Activated naive CD8-positive, alpha-beta T cell treated with anti-CD3 and anti-CD28 coated beads, Interleukin-2, amount 50 U/mL, for 24 hours (primary cell): ENCODE measurements around the gene RHCE.
"Not testable (repeated sequence)": the region's sequence is repeated elsewhere in the genome, so short reads cannot be mapped to it uniquely, and the experiment has no call there.

ENCODE experiments used
- ATAC-seq: fragments of 150-1000 bp; cut with Tn5 transposase; one replicate; pipeline ENCODE4 v1.10.0; 2021
- DNase-seq: peaks from one replicate; pipeline ENCODE4 v3.0.0; 2021
- H3K27ac Mint-ChIP-seq: one replicate; pipeline ENCODE4 v1.8.0; 2021; ENCODE audit warnings: mild to moderate bottlenecking, mixed read lengths
- H3K27me3 Mint-ChIP-seq: one replicate; pipeline ENCODE4 v1.8.0; 2021; ENCODE audit warnings: mixed read lengths
- H3K36me3 Mint-ChIP-seq: one replicate; pipeline ENCODE4 v1.8.0; 2021; ENCODE audit warnings: low read depth, mixed read lengths
- H3K4me1 Mint-ChIP-seq: one replicate; pipeline ENCODE4 v1.8.0; 2021; ENCODE audit warnings: mixed read lengths
- H3K4me3 Mint-ChIP-seq: one replicate; pipeline ENCODE4 v1.8.0; 2021; ENCODE audit warnings: mild to moderate bottlenecking, moderate library complexity, mixed read lengths
- H3K9me3 Mint-ChIP-seq: one replicate; pipeline ENCODE4 v1.8.0; 2021; ENCODE audit warnings: mixed read lengths

Gene RHCE

DNA sequence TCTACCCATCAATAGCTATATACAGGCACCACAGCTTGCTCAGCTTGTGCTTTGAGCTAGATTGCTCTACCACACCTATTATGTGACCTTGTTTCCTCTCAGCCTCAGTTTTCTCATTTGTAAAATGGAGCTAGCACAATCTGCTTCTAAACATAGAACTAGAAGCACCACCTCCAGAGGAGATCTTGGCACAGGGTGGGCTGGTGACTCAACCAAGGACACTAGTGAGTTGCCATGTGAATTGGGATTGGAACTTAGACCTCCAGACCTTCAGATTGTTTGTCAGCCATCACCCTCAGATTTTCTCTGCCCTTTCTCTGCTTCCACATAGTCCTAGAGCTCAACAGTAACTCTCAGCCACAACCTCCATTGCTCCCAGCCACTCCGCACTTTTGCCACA is 7.1 kb upstream of the RHCE start:
- Mint-ChIP-seq H3K4me3 (no peak overlapping the region), H3K4me1 (peaks cover 18% of the 10 kb centered on the region), H3K27ac (no peak overlapping the region), H3K9me3 (no peaks in the 10 kb centered on the region), H3K27me3 (no peaks in the 10 kb centered on the region), H3K36me3 (no peaks in the 10 kb centered on the region)
- DNase-seq = no peak
- no peak for ATAC-seq

GRCh38 chr1:25425098-25426085 is 4.8 kb upstream of the RHCE start:
- Mint-ChIP-seq H3K36me3 (no peaks in the 10 kb centered on the region), H3K27me3 (peaks cover 2% of the 10 kb centered on the region), H3K27ac (no peak overlapping the region), H3K4me1 (peaks cover 6% of the 10 kb centered on the region), H3K4me3 (no peak overlapping the region), H3K9me3 (no peaks in the 10 kb centered on the region)
- no peak for ATAC-seq
- no peak for DNase-seq

GRCh38 chr1:25423206-25423605 is 2.6 kb upstream of the RHCE start:
- not testable (repeated sequence) for H3K4me3 Mint-ChIP-seq, DNase-seq, H3K9me3 Mint-ChIP-seq, H3K36me3 Mint-ChIP-seq, H3K27me3 Mint-ChIP-seq, H3K4me1 Mint-ChIP-seq, ATAC-seq, H3K27ac Mint-ChIP-seq

- not testable (repeated sequence) for ATAC-seq, H3K27ac Mint-ChIP-seq, H3K4me1 Mint-ChIP-seq, H3K27me3 Mint-ChIP-seq, H3K36me3 Mint-ChIP-seq, H3K4me3 Mint-ChIP-seq, H3K9me3 Mint-ChIP-seq, DNase-seq
Measured at GRCh38 chr1:25419339-25419738, 1.3 kb downstream of the RHCE start.

- not testable (repeated sequence) for H3K9me3 Mint-ChIP-seq, ATAC-seq, H3K4me3 Mint-ChIP-seq, H3K27ac Mint-ChIP-seq, H3K4me1 Mint-ChIP-seq, H3K36me3 Mint-ChIP-seq, DNase-seq, H3K27me3 Mint-ChIP-seq
Measured at GRCh38 chr1:25417280-25417679, 3.3 kb downstream of the RHCE start.

- H3K9me3 Mint-ChIP-seq, ATAC-seq, H3K36me3 Mint-ChIP-seq, H3K4me3 Mint-ChIP-seq, H3K27me3 Mint-ChIP-seq, H3K4me1 Mint-ChIP-seq, DNase-seq, H3K27ac Mint-ChIP-seq: not testable (repeated sequence)
Measured at GRCh38 chr1:25414578-25414977, 6.0 kb downstream of the RHCE start.

GRCh38 chr1:25414157-25414556 is 6.5 kb downstream of the RHCE start:
- not testable (repeated sequence) for H3K36me3 Mint-ChIP-seq, H3K4me3 Mint-ChIP-seq, DNase-seq, H3K27ac Mint-ChIP-seq, H3K4me1 Mint-ChIP-seq, ATAC-seq, H3K9me3 Mint-ChIP-seq, H3K27me3 Mint-ChIP-seq

- not testable (repeated sequence) for ATAC-seq, H3K4me1 Mint-ChIP-seq, H3K27ac Mint-ChIP-seq, H3K4me3 Mint-ChIP-seq, H3K27me3 Mint-ChIP-seq, DNase-seq, H3K36me3 Mint-ChIP-seq, H3K9me3 Mint-ChIP-seq
Measured at GRCh38 chr1:25412872-25413623, 7.6 kb downstream of the RHCE start.

GRCh38 chr1:25409641-25410427 is 10.8 kb downstream of the RHCE start:
- H3K9me3 Mint-ChIP-seq, H3K4me1 Mint-ChIP-seq, H3K4me3 Mint-ChIP-seq, H3K27ac Mint-ChIP-seq, H3K27me3 Mint-ChIP-seq, DNase-seq, H3K36me3 Mint-ChIP-seq, ATAC-seq: not testable (repeated sequence)

GRCh38 chr1:25405731-25406305 is 14.8 kb downstream of the RHCE start:
- ATAC-seq = peak; percentile 36

DNA sequence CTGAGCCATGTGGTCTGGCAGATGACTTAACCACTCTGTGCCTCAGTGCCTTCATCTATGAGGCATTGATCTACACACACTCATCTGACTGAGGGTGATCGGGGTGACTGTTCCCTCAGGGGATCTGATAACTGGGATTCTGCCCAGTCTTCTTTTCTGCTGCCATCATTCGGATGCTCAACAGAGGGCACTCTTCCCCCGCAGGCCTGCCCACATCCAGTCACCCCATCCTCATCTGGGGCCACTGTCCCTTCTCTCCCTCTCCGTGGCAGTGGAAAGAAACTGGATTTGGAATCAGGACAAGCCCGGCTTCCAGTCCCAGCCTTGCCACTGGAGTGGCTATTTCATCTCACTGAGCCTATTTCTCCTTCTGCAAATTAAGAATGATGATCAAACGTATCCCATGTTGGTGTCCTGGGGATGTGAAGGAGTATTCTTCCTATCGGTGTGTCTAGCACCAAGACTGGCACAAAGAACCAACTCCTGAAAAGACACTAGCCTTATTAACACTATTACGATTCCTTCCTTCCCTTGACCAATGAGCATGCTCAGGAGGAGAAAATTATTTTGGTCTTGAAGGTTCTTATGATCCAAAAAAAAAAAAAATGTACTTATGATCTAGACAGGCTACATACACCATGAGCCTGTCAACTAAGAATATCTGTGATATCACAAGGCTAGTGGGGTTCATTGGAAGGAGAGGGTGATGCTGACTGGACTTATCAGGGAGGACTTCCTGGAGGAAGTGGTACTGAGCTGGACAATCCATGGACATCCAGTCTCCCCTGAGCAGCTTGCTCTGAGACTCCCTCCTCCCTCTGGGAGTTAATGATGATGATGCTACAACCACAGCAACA is 17.4 kb downstream of the RHCE start:
- ATAC-seq (peak; percentile 65), DNase-seq (peak; percentile 7)
- H3K36me3 Mint-ChIP-seq, H3K4me1 Mint-ChIP-seq, H3K4me3 Mint-ChIP-seq, H3K9me3 Mint-ChIP-seq, H3K27ac Mint-ChIP-seq, H3K27me3 Mint-ChIP-seq: not testable (repeated sequence)

More at GRCh38 chr1:25405731-25406305, 14.8 kb downstream of the RHCE start:
- H3K9me3 Mint-ChIP-seq, H3K27me3 Mint-ChIP-seq, H3K4me1 Mint-ChIP-seq, H3K4me3 Mint-ChIP-seq, H3K27ac Mint-ChIP-seq, DNase-seq, H3K36me3 Mint-ChIP-seq: not testable (repeated sequence)

GRCh38 chr1:25398079-25398478 is 22.5 kb downstream of the RHCE start:
- not testable (repeated sequence) for ATAC-seq, H3K9me3 Mint-ChIP-seq, H3K27ac Mint-ChIP-seq, DNase-seq, H3K36me3 Mint-ChIP-seq, H3K27me3 Mint-ChIP-seq, H3K4me1 Mint-ChIP-seq, H3K4me3 Mint-ChIP-seq

GRCh38 chr1:25397549-25397948 is 23.1 kb downstream of the RHCE start:
- not testable (repeated sequence) for H3K27me3 Mint-ChIP-seq, ATAC-seq, H3K27ac Mint-ChIP-seq, H3K36me3 Mint-ChIP-seq, DNase-seq, H3K4me3 Mint-ChIP-seq, H3K4me1 Mint-ChIP-seq, H3K9me3 Mint-ChIP-seq
